HEK293T (cell line): ENCODE measurements around the gene NEK10.

Source experiments
- BHLHE40 ChIP-seq: fragments of 450-650 bp; IDR thresholded peaks from 2 replicates; pipeline ENCODE4 v1.6.1; 2016; ENCODE audit warnings: mild to moderate bottlenecking, moderate library complexity, borderline replicate concordance
- ELF4 ChIP-seq: fragments of 450-650 bp; IDR thresholded peaks from 2 replicates; pipeline ENCODE4 v1.6.1; 2017; ENCODE audit warnings: antibody characterized with exemption
- FOXA1 ChIP-seq: fragments of 450-650 bp; IDR thresholded peaks from 2 replicates; pipeline ENCODE4 v1.6.1; 2016; ENCODE audit warnings: mild to moderate bottlenecking
- FOXK2 ChIP-seq: fragments of 450-650 bp; IDR thresholded peaks from 2 replicates; pipeline ENCODE4 v1.6.1; 2016; ENCODE audit warnings: mild to moderate bottlenecking
- FOXM1 ChIP-seq: fragments of 450-650 bp; IDR thresholded peaks from 2 replicates; pipeline ENCODE4 v1.6.1; 2017; ENCODE audit warnings: mild to moderate bottlenecking, borderline replicate concordance
- L3MBTL2 ChIP-seq: fragments of 450-650 bp; conservative IDR thresholded peaks from 2 replicates; pipeline ENCODE4 v1.6.1; 2016; ENCODE audit warnings: mild to moderate bottlenecking
- TARDBP ChIP-seq: fragments of 450-650 bp; IDR thresholded peaks from 2 replicates; pipeline ENCODE4 v1.6.1; 2016
- ZNF384 ChIP-seq: fragments of 450-650 bp; IDR thresholded peaks from 2 replicates; pipeline ENCODE4 v1.6.1; 2016
- TF ChIP-seq, protein P1 (sequence below): fragments of 450-650 bp; IDR thresholded peaks from 2 replicates; pipeline ENCODE4 v1.6.1; 2016

DNA sequence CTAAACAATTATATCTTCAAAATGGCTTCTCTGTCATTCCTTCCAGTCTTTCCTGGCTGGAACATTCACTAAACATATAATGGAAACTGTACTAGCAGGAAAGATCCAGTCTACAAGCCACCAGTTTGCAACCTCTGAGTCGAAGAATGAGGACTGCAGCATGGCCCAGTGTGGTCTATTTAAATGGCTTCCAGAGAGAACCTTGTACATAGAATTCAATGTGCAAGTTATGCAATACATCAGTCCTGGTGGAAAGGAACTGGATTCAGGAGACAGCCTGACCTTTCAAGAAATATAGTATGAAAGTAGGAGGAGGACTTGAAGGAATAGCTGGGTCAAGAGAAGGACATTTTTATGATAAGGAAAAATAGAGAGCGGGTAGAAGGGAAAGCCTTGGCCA, 49.9 kb downstream of the NEK10 start:
- TF ChIP-seq L3MBTL2 (no peak), FOXA1 (no peak), BHLHE40 (no peak), FOXM1 (no peak), TARDBP (no peak), FOXK2 (no peak), ELF4 (no peak), ZNF384 (no peak)
- TF ChIP-seq, protein P1, sequence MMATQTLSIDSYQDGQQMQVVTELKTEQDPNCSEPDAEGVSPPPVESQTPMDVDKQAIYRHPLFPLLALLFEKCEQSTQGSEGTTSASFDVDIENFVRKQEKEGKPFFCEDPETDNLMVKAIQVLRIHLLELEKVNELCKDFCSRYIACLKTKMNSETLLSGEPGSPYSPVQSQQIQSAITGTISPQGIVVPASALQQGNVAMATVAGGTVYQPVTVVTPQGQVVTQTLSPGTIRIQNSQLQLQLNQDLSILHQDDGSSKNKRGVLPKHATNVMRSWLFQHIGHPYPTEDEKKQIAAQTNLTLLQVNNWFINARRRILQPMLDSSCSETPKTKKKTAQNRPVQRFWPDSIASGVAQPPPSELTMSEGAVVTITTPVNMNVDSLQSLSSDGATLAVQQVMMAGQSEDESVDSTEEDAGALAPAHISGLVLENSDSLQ = no peak
